Endothelial cell of umbilical vein (primary cell): ENCODE measurements around the gene COL23A1. TPM values are rescaled to one million over a fixed set of nuclear protein-coding genes. Genes with fewer than 3 reads are reported as not detected.

Experiments
- BruUV-seq: library from RNA; stranded (reverse); fragments of 400-500 nt; replicated peaks from 2 replicates; lab custom pipeline; 2021; lab: Mats Ljungman, UMichigan
- CTCF ChIA-PET: fragments of 300-600, 350-600 bp; sonication (Branson Sonifier 250); formaldehyde crosslinking; loops from one replicate; lab custom pipeline; 2021; ENCODE audit warnings: antibody characterized with exemption, inconsistent platforms; lab: Charles Lee
- POLR2A ChIA-PET: fragments of 300-600, 350-600 bp; sonication (Branson Sonifier 250); formaldehyde crosslinking; loops from one replicate; lab custom pipeline; 2021; ENCODE audit warnings: antibody characterized with exemption, inconsistent platforms; lab: Charles Lee
- DNase-seq: peaks from one replicate; pipeline ENCODE4 v3.0.0-alpha.2; 2011; ENCODE audit warnings: low read depth, low spot score
- FAIRE-seq: peaks from 2 replicates; lab custom pipeline; 2011; peaks lifted over from hg19 to GRCh38; lab: Jason Lieb, UNC
- H2AFZ ChIP-seq: 2 replicates; pipeline ENCODE4 v1.6.0; 2012; ENCODE audit warnings: low read depth, low read length, control low read depth, inconsistent platforms
- H3K27ac ChIP-seq: 2 replicates; pipeline ENCODE4 v1.5.1; 2011; ENCODE audit warnings: low read depth, mild to moderate bottlenecking, control low read depth, low read length, moderate library complexity; ENCODE audit not compliant: insufficient read depth
- H3K27me3 ChIP-seq, 2 experiments: 2 replicates each; pipeline versions ENCODE4 v1.6.0 to v1.6.1; 2011; ENCODE audit warnings: low read length in 2 of 2, mixed read lengths in 1 of 2; ENCODE audit not compliant: control insufficient read depth in 2 of 2, insufficient read depth in 2 of 2
- H3K36me3 ChIP-seq, 2 experiments: 2 replicates in 1 of 2; 3 replicates in 1 of 2; pipeline ENCODE4 v1.5.1; 2011; ENCODE audit warnings: low read length in 2 of 2, mild to moderate bottlenecking in 1 of 2, moderate library complexity in 1 of 2; ENCODE audit not compliant: control insufficient read depth in 2 of 2, insufficient read depth in 2 of 2; ENCODE audit errors: extremely low read depth in 1 of 2
- H3K4me1 ChIP-seq: 3 replicates; pipeline ENCODE4 v1.5.1; 2011; ENCODE audit warnings: mild to moderate bottlenecking, low read length; ENCODE audit not compliant: control insufficient read depth, insufficient read depth; ENCODE audit errors: extremely low read depth
- H3K4me2 ChIP-seq: 2 replicates; pipeline ENCODE4 v1.6.1; 2011; ENCODE audit warnings: low read length, control low read depth, mixed read lengths; ENCODE audit not compliant: insufficient read depth
- H3K4me3 ChIP-seq, 3 experiments: fragments of 200-600 bp in 1 of 3; sonication (generic), shearing (Covaris generic) in 1 of 3; replicated peaks in 1 of 3; 2 replicates each; pipeline ENCODE4 v1.5.1; 2011 to 2016; ENCODE audit warnings: control low read depth in 3 of 3, low read length in 3 of 3, mild to moderate bottlenecking in 2 of 3, inconsistent platforms in 1 of 3, low read depth in 1 of 3, moderate library complexity in 1 of 3; ENCODE audit not compliant: insufficient read depth in 1 of 3
- H3K79me2 ChIP-seq: 2 replicates; pipeline ENCODE4 v1.6.0; 2012; ENCODE audit warnings: low read length, inconsistent platforms; ENCODE audit not compliant: control insufficient read depth, insufficient read depth
- H3K9ac ChIP-seq: replicated peaks from 2 replicates; pipeline ENCODE3; 2011; ENCODE audit warnings: low read length, control low read depth; ENCODE audit not compliant: insufficient read depth; ENCODE audit errors: extremely low read depth
- H3K9me1 ChIP-seq: replicated peaks from 3 replicates; pipeline ENCODE4 v1.6.0; 2011; ENCODE audit warnings: mild to moderate bottlenecking, low read length; ENCODE audit not compliant: control insufficient read depth, insufficient read depth; ENCODE audit errors: extremely low read depth
- H3K9me3 ChIP-seq: replicated peaks from 2 replicates; pipeline ENCODE4 v1.5.1; 2012; ENCODE audit warnings: low read length, inconsistent platforms; ENCODE audit not compliant: control insufficient read depth, insufficient read depth
- H4K20me1 ChIP-seq: replicated peaks from 2 replicates; pipeline ENCODE3; 2011; ENCODE audit warnings: mild to moderate bottlenecking, low read length; ENCODE audit not compliant: control insufficient read depth, insufficient read depth; ENCODE audit errors: extremely low read depth
- EZH2 ChIP-seq: IDR thresholded peaks from 2 replicates; pipeline ENCODE4 v1.6.1; 2012; ENCODE audit warnings: borderline replicate concordance, low read depth, mild to moderate bottlenecking, moderate library complexity, low read length, inconsistent platforms; ENCODE audit not compliant: severe bottlenecking
- FOS ChIP-seq: IDR thresholded peaks from 2 replicates; pipeline ENCODE4 v1.6.1; 2011; ENCODE audit warnings: mild to moderate bottlenecking, low read length, moderate library complexity, borderline replicate concordance; ENCODE audit not compliant: insufficient read depth
- GATA2 ChIP-seq: IDR thresholded peaks from 2 replicates; pipeline ENCODE4 v1.7.0; 2011; ENCODE audit warnings: low read depth, mild to moderate bottlenecking, moderate library complexity, mixed read lengths, low read length; ENCODE audit not compliant: insufficient read length, insufficient read depth
- JUN ChIP-seq: IDR thresholded peaks from 2 replicates; pipeline ENCODE4 v1.6.1; 2011; ENCODE audit warnings: borderline replicate concordance, low read depth; ENCODE audit not compliant: insufficient read length, insufficient read depth
- MYC ChIP-seq: IDR thresholded peaks from one replicate; pipeline ENCODE4 v1.6.1; 2011; ENCODE audit warnings: mild to moderate bottlenecking, low read depth, low read length
- POLR2A ChIP-seq: IDR thresholded peaks from 2 replicates; pipeline ENCODE4 v1.6.1; 2012; ENCODE audit warnings: low read depth, mild to moderate bottlenecking, control low read depth, low read length
- POLR2AphosphoS5 ChIP-seq: IDR thresholded peaks from 2 replicates; pipeline ENCODE4 v1.6.1; 2012; ENCODE audit warnings: low read depth, mild to moderate bottlenecking, control low read depth, low read length, moderate library complexity; ENCODE audit not compliant: insufficient read depth
- dilution Hi-C: fragments of 300-500 bp; cut with MboI; formaldehyde crosslinking; loops from one replicate; pipeline ENCODE4 v1.15.0; 2019; ENCODE audit warnings: low sequenced_read_pairs; ENCODE audit not compliant: extremely low pct_ligation_motif_present
- intact Hi-C: fragments of 100-400 bp; cut with micrococcal nuclease; formaldehyde crosslinking; loops from one replicate; pipeline ENCODE4 v1.10.0; 2022
- polyA plus RNA-seq, 4 experiments: library from polyadenylated mRNA; depleted of rRNA in 3 of 4; stranded (reverse) in 3 of 4; unstranded in 1 of 4; fragments of >200 nt; gene quantifications; 2 replicates each; pipeline versions ENCODE4 v1.2.1 to v1.2.3, GENCODE V29; 2011 to 2012; ENCODE audit warnings: missing spikeins in 1 of 4
- total RNA-seq: library from RNA; stranded (reverse); gene quantifications from 2 replicates; pipeline ENCODE4 v1.2.3, GENCODE V29; 2021
- TF ChIP-seq, protein P1 (sequence below), 2 donors: IDR thresholded peaks; 1 replicate in 1 of 2; 2 replicates in 1 of 2; pipeline ENCODE4 v1.5.1; 2011; ENCODE audit warnings: low read length in 2 of 2, mild to moderate bottlenecking in 2 of 2, moderate library complexity in 2 of 2, control low read depth in 1 of 2, inconsistent platforms in 1 of 2, low read depth in 1 of 2; ENCODE audit not compliant: insufficient read depth in 1 of 2; ENCODE audit errors: extremely low read depth in 1 of 2
- TF ChIP-seq, protein P2 (sequence below): IDR thresholded peaks from 2 replicates; pipeline ENCODE4 v1.6.1; 2011; ENCODE audit not compliant: insufficient read depth, insufficient read length

The COL23A1 gene
- total and polyA plus RNA-seq, 2 donors (not counting 3 experiments of a cell fraction or from before 2014, with no cell fraction given), result not detected

DNA sequence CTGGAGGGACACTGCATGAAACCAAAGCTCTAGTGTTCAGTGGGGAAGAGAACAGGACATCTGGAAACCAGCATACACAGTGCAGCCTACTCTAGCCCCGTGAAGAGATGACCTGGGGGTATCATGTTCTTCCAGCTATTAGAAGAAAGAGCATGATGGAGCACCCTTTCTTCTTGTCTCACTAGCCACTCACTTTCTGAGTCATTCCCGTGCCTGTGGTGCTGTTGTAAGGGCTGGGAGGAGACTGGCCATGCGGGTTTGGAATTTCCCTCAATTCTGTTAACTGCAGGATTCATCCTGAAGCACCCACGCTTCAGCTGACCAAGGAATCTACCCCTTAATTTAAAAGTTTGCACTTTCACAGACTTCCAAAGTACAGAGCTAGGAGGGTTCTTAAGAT lies 137.0 kb downstream of the COL23A1 start:
- H3K79me2 ChIP-seq, result no peaks in the 10 kb centered on the region
- FAIRE-seq, result no peak
- dilution Hi-C loops, result no loop called here
- H3K27ac ChIP-seq, result no peak overlapping the region
- no peaks in the 10 kb centered on the region for H4K20me1 ChIP-seq
- no peaks in the 10 kb centered on the region for H3K4me1 ChIP-seq
- TF ChIP-seq, protein P1, sequence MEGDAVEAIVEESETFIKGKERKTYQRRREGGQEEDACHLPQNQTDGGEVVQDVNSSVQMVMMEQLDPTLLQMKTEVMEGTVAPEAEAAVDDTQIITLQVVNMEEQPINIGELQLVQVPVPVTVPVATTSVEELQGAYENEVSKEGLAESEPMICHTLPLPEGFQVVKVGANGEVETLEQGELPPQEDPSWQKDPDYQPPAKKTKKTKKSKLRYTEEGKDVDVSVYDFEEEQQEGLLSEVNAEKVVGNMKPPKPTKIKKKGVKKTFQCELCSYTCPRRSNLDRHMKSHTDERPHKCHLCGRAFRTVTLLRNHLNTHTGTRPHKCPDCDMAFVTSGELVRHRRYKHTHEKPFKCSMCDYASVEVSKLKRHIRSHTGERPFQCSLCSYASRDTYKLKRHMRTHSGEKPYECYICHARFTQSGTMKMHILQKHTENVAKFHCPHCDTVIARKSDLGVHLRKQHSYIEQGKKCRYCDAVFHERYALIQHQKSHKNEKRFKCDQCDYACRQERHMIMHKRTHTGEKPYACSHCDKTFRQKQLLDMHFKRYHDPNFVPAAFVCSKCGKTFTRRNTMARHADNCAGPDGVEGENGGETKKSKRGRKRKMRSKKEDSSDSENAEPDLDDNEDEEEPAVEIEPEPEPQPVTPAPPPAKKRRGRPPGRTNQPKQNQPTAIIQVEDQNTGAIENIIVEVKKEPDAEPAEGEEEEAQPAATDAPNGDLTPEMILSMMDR (IDR thresholded peaks at IDR 0.05; ENCODE audit: extremely low read depth in 1 of 2, insufficient read depth in 1 of 2, low read depth in 1 of 2, low read length in 2 of 2), result no peak
- no peak for TF ChIP-seq MYC
- TF ChIP-seq GATA2, result no peak
- TF ChIP-seq, protein P2, sequence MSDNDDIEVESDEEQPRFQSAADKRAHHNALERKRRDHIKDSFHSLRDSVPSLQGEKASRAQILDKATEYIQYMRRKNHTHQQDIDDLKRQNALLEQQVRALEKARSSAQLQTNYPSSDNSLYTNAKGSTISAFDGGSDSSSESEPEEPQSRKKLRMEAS, result no peak
- TF ChIP-seq JUN, result no peak
- no peak for TF ChIP-seq POLR2AphosphoS5
- TF ChIP-seq FOS, result no peak
- TF ChIP-seq EZH2, result no peak
- TF ChIP-seq POLR2A, result no peak
- no peak overlapping the region for H3K4me2 ChIP-seq
- no peak overlapping the region for H2AFZ ChIP-seq
- ChIA-PET POLR2A (no interaction called here), CTCF (interaction anchor here (4.3 kb wide), 1 partner anchor 8 kb away, joined by 19 read pairs; no protein-coding TSS in a partner anchor)
- no peak for DNase-seq
- H3K9me1 ChIP-seq, result no peaks in the 10 kb centered on the region
- H3K4me3 ChIP-seq, result no peak overlapping the region
- no peak overlapping the region for H3K9ac ChIP-seq
- no TSS peak for BruUV-seq
- intact Hi-C loops, result no loop called here
- H3K36me3 ChIP-seq, result no peaks in the 10 kb centered on the region
- peaks cover 12 to 15% of the 10 kb centered on the region in 2 experiments for H3K27me3 ChIP-seq
- H3K9me3 ChIP-seq, result no peaks in the 10 kb centered on the region
